GM18508 (cell line): ENCODE data around the gene CLSTN2.

ENCODE experiments used
- ATAC-seq: cut with Tn5 transposase; IDR thresholded peaks from one replicate; pipeline ENCODE4 v1.9.1; 2021; ENCODE audit warnings: moderate number of reproducible peaks; ENCODE audit not compliant: insufficient read depth, unreplicated experiment

The CLSTN2 gene

DNA sequence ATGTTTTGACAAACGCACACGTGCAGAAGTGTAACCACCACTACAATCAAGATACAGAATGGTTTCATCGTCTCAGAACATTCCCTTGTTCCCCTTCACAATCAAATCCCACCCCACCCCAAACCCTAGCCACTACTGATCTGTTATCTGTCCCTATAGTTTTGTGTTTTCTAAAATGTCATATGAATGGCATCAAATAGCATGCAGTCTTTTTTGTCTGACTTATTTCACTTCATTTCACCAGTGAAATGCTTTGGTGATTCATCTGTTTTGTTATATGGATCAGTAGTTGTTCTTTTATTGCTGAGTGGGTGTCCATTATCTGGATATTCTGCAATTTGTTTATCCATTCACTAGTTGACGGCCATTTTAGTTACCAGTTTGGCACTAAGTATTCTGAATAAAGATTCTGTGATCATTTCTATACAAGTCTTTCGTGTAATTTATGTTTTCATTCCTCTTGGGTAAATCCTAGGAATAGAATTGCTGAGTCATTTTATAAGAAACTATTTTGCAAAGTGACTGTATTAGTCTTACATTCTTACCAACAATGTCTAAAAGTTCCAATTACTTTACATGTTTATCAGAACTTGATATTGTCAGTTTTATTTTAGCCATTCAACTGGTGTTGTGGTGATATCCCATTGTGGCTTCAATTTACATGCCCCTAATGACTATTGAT is 232.8 kb downstream of the CLSTN2 start:
- no peak for ATAC-seq

DNA sequence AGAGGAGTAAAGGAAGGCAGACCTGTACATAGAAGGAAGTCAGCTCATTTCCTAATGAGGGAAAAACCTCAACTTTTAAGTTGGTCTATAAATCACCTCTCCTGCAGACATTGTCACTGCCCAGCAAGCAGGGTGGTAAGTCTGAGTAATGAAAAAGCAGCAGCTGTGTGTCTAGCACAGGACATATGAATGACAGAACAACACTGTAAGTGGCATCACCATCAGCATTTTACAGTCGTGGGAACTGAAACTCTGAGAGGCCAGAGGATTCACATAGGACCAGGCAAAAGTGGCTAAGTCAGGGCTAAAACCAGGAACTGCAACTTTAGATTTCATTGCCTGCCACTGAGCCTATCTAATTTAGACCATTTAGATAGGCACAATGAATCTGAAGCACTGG is 235.6 kb downstream of the CLSTN2 start:
- peak; percentile 88 for ATAC-seq

DNA sequence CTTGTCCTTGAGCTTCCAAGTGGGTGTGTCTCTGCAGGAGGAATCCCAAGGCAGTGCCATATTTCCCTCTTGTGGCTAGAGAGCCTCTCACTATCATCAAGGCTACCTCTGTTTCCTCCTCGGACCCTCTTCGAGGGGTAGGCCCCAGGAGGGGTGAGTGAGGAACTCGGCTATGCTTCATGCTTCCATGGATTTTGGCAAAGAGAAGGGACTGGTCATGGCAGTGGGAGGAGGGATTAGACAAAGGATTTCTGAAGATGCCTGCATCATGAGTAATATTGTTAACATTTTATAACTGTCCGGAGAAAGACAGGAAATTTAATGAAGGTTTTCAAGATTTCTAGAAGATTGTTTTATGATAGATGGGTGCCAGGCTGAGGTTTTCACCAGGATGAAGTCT is 241.5 kb downstream of the CLSTN2 start:
- ATAC-seq = no peak

DNA sequence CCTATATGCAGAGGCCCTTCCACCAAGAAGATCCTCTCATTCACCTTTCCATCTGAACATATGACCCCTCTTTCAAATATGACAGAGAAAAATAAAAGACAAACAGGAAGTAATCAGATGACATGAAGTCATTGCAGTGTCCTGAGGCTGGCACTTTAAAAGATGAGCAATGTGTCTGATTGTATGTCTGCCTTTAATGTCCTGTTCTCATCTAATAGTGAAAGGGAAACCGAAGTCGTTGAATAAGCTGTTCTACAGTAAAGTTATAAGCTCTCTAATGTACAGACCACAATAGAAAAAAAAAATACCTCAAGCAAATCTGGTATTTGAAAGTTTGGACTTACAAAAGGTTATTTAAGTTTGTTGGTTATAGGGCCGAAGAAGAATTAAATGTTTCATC is 243.0 kb downstream of the CLSTN2 start:
- ATAC-seq = no peak

DNA sequence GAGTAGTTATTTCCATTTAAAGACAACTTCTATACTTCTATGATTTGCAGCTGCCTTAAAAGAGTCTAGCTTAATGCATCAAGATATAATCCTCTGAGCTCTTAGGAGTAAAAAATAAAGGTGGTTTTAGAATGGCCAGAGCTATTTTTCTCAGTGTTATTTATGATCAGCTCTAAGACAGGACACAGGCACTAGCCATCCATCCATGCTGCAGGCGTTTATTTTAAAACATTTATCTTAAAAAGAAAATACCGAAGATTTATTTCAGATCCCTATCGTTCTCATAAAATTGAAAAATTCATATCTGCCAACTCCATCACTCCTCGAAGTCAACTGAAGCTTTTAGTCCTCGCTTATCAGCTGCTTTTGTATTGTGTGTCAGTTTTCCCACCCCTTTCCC is 243.5 kb downstream of the CLSTN2 start:
- no peak for ATAC-seq

DNA sequence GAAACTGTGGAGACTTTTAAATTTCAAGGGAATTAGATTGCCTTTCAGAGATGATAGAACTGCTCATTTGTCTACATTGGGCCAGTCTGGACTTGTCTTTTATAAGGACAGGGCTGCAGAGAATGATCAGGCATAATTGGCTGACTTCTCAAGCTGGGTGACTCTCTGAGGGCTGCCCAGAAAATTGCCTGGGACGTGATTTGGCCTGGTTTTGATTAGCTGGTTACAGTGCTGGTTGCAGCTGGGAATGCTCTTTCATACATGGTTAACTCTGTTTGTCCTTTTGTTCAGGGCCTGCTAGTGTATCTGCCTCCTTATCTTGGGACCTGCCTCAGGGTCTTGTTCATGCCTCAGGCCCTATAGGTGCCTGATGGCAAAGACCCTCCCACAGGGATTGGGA is 245.6 kb downstream of the CLSTN2 start:
- ATAC-seq = no peak

DNA sequence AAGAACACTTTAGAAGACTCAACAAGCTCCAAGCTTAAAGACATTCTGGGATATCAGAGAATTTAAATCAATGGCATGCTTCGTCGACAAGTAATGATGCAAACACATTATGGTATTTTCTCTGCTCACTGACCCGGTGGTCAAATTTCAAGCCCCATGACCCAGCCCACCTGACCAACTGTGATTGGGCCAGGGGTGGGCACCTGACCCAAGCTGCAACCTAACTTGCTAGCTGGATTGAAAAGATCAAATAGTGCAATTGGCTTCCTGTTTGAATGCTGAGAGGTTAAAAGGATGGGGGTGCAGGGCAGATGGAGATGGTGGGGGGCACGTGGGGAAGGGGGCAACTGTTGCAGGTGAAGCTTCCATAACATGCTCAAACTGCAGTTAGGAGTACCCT is 250.4 kb downstream of the CLSTN2 start:
- no peak for ATAC-seq

DNA sequence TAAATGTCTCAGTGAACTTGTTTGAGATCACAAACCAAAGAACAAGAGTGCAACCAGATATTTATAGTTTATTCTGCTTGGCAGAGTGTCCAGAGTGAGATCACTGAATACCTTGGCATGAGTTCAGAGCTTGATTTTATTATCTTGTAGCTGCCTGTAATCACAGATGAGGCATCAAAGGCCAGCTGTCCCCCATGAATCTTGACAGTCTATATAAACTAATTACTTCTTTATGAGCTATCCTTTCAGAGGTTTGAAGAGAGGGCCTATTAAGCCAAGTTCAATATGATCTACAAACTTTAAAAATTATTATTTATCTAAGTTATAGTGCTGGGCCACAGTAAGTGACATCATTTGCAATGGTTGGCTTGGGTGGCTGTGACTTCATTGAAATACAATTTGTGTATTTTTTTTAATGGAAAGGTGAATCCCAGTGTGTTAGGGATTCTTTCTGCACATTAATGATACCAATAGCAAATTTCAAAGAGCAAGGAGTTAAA is 251.5 kb downstream of the CLSTN2 start:
- ATAC-seq = no peak

DNA sequence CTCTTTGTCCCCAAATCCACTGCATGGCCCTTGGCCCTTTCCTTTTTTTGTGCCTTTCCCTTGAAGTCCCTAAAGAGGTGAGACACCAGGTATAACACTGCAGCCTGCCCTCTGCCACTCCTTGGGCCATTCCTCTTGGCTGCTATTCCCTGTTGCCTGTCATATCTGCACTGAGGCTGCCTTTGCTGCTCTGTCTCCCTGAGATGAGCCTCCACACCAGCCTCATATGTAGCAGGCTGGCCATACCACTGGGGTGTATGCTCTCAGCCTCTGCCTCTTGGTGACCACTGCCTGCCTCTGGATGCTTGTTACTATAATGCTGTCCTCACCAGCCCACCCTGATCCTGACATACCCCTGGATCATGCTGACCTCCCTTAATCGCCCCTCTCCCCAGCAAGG is 252.0 kb downstream of the CLSTN2 start:
- ATAC-seq = no peak

DNA sequence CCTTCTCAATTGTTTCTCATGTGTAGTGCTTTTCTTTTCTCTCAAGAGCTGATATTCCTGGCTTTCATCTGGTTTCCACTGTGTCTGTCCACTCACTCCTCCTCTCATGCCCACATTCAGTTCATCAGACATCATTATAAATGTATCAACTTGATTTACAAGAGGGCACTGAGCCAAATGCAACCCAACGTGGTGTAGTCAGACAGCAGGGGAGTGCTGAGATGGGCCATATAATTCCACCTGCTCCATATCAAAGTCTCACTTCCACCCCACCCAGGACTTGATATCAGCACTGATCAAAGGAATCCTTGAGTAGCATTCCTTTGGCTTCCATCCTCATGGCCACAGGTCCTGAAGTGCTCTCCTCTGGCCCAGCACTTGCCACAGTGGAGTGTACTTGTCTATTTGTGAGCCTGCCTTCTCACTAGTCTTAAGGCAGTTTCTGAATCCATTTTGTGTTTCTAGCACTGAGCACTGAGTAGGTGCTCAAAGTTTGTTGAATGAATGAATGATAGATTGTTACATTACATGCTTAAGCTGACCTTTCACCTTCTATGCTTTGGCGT is 252.8 kb downstream of the CLSTN2 start:
- no peak for ATAC-seq

DNA sequence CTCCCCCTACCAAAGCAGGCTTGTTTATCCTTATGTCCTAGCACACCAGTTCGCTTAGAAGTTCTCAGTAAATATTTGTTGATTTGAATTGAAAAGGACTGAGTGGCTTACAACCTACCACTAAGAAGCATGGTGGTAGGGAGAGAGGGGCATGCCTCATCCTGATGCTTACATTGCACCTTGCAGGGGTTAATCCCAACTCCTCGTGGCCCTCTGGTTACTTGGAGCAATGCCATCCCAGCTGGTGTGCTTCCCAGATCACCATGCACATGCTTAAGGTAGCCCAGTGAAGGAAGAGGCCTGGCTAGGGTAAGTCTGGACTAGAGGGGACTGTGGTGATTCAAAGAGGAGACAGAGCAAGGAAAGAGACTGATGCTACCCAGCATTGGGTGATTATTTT is 253.3 kb downstream of the CLSTN2 start:
- no peak for ATAC-seq

DNA sequence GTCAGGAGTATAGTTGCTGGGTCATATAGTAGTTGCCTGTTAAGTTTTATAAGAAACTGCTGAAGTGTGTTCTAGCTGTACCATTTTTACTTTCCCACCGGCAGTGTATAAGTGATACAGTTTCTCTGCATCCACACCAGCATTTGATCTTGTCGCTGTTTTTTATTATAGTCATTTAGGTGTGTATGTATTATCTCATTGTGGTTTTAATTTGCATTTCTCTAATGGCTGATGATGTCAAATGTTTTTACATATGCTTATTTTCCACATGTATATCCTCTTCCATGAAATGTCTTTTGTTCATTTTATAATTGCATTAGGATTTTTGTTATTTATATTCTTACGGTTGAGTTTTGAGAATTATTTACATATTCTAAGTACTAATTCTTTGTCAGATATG is 254.3 kb downstream of the CLSTN2 start:
- no peak for ATAC-seq

DNA sequence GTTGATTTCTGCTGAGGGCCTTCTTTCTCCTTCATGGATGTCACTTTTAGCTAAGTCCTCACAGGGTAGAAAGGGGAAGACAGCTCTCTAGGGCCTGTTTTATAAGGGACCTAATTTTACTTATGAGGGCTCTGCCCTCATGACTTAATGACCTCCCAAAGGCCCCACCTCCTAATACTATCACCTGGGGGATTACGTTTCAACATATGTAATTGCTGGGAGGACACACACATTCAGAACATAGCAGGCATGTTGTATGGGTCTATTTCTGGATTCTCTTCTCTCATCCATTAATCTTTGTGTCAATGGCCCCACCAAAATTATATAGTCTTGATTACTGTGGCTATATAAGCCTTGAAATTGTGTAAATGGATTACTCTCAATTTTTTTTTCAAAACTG is 255.0 kb downstream of the CLSTN2 start:
- ATAC-seq = no peak

DNA sequence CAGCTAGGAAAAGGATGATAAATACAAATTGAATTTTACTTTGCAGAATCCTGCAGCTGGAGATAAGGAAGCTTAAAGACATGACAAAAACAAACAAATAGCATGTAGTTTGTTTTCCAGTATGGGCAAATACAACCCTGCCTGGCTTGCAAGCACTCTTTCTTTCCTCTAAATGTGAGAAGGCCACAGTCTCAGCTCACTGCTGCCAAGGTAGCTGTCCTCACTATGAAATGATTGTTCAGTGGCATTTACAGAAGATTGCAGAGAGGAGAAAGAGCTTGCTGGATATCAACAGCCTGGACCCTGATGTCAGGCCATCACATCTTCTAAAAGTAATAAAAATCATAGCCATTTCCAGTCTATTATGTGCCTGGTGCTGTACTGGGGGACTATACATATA is 262.0 kb downstream of the CLSTN2 start:
- ATAC-seq = no peak

DNA sequence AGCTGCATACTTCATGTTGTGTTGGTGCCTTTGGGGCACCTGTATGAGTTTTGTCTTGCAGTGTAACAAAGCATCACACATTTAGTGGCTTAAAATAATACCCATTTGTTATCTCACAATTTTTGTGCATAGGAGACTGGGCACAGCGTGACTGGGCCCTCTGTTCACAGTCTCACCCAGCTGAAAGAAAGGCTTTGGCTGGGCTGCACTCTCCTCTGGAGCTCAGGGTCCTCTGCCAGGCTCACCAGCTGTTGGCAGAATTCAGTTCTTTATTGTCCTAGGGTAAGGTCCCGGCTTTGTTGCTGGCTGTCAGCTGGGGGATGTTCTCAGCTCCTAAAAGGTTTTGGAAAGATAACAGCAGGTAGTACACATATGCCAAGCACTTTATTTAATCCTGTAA is 263.3 kb downstream of the CLSTN2 start:
- no peak for ATAC-seq

DNA sequence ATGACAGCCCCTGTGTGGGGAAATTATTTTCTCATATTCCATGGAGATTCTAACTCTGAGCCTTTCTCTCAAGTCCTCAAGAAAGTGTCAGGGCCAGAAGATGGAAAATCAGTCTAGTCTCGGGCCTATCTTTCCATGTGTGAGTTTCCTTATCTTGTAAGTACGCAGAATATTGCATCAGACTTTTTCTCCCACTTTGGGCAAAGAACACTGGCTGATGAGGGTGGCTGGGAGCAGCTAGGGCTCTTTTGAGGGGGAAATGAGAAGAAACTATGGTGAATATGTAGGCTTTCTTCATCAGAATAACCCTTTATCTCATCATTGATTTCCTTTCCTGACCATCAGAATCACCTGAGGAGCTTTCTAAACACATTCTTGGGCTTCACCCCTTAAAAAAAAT is 264.0 kb downstream of the CLSTN2 start:
- ATAC-seq = no peak

DNA sequence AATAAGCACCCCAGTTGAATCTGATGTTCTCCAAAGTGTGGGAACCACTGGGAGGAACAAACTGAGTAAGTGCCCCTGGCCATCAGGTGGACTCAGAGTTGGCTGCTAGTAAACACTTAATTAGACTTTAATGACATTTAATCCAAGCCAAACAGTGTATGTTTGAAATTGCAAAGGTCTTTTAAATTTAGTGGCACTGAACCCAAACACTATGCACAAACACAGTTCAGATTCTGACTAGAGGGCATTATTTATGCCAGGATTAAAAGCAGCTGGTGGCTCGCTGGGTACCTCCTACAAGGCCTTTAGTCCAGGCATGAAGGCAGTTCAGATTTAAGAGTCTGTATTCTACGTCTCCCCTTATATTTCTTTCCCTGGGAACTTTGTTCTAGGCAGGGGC is 264.8 kb downstream of the CLSTN2 start:
- ATAC-seq = no peak

DNA sequence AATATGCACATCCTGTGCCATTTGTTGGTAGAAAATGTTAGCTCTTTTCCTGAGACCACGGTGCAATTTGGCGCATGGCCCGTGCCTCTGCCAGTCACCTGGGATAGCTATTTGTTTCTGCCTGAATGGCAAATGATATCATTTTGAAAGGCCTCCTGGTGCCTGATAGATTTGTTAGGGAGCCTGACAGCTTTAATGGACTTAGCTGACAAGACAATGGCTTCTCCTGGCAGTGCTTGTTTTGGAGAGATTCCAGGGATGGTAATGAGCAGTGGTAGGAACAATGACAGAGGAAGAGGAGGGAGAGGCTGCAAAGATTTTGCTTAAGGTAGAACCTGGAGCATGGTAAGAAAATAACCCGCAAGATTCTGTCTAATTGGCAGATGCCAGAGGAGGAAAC is 268.5 kb downstream of the CLSTN2 start:
- no peak for ATAC-seq

DNA sequence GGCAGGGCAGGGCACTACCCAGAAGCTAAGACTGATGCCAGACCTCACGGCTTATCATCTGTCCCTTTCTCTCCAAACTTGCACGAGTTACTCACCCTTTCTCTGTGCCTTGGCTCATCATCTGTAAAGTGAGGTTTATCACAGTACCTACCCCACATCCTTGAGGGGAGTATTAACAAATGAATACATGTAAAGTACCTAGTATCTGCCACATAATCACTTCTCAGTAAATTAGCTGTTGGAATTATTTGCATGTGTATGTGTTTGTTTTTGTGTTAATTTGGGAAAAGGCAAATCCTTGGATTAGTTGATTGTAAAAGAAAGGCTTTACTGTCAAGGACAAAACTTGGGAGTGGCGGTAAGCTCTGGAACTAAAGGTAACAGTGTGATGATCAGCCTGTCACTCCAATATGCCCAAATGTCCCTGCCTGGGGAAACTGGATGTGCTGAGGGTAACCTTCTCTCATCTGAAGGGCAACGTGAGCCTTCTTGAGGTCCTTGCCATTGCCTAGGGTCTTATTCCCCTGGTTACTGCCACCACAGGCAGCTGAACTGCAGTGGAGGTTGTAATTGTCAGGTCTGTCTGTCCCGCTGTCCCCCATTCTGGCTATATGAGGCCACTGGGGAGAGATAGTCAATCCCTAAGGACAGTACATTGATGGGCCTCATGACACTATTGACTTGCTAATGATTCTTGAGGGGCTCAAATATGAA is 269.4 kb downstream of the CLSTN2 start:
- ATAC-seq = no peak

DNA sequence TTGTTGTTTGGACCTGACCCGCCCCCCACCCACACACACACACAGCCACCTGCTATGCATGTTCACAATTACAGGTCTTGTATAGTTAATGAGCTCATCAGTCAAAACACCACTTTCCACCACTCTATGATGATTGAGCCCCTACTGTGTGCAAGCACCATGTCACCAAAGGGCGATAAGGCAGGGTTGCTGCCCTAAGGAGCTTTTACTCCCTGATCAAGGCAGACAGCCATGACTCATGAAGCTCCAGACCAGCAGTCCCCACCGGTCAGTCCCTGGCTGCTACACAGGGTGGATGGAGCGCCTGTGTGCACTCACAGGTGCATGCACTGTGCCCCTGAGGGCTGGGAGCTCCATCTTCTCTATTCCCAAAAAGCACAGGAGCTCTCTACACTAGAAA is 270.6 kb downstream of the CLSTN2 start:
- no peak for ATAC-seq

DNA sequence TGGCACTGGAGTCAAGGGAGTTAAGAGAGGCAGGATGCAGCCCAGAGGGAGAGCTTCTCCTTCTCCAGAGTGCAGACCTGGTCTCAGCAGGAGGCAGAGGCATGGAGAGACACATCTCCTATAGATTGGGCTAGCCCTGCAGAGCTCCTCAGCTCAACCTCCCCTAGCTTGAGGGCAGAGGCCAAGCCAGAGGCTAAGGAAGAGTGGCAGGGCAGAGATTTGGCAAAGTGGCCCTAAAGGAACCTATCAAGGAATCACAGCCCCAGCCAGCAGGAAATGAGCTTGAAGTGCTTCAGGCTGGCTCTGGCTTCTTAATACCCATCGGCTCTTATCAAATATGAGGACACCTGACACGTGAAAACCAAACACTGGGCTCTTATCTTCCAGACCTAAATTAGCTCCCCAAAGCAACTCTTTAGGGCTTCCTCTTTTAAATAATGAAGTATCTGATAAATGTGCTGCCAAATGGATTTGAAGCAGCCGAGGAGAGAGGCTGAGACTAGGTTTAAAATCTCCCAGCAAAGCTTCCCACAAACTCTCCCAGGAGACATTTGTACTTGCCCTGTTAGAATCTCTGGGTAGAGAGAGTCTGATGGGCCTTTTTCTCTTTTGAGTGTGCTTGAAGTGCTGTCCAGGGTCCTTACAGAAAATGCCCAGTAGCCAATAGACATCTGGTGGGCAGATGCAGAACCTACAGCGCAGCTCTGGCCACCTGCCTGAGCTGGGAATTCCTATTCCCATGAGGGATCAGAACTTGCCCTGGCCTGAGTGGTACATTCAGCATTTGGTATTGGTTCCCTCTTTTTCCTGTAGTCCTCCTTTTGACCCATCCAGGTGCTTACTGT is 271.4 kb downstream of the CLSTN2 start:
- no peak for ATAC-seq
